HG03571 (cell line): ENCODE measurements around the gene IFT25.
A peak's percentile ranks its signal among the peaks of the same experiment; 100 is the strongest.
"Not testable (repeated sequence)": the region's sequence is repeated elsewhere in the genome, so short reads cannot be mapped to it uniquely, and the experiment has no call there.

Experiments
- ATAC-seq: cut with Tn5 transposase; IDR thresholded peaks from one replicate; pipeline ENCODE4 v1.9.1; 2021; ENCODE audit not compliant: unreplicated experiment

The IFT25 gene

DNA sequence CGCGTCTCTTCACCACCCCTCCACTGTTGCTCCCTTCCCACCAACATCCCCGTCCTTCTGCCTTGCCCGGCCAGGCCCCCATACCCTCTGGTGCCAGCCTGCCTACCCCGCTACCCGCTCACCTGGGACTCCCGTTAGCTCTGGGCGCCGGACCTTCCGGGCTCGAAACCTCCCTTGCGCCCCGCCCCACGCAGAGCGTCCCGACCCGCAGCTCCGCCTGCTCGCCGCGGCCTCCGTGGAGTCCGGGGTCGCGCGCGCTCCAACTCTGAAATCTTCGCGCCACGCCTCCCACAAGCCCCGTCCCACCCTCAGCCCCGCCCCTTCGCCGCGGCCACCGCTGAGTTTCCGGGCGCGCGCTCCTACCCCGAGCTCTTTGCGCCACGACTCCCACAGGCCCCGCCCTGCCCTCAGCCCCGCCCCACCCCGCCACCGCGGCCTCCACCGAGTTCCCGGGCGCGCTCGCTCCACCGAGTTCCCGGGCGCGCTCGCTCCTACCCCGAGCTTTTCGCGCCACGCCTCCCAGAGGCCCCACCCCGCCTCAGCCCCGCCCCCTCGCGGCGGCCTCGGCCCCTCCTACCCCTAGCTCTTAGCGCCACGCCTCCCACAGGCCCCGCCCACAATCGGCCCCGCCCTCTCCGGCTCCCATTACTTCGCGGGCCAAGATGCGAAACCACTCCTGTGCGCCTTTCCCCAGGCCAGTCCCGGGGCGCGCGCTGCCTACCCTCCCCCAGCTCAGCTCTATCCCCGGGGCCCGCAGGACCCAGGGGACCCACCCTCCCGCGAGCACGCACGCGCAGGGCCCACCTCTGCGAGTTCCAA, at the start of gene IFT25:
Gene IFT25 (minus strand): TSS at position 267 of the 819 bp plus-strand sequence. CDS start 5,617 bp downstream, outside the sequence.
- peak; percentile 70 for ATAC-seq

- ATAC-seq = not testable (repeated sequence)
These were observed 49.0 kb upstream of the IFT25 start for GRCh38 chr1:53994516-53994915.

DNA sequence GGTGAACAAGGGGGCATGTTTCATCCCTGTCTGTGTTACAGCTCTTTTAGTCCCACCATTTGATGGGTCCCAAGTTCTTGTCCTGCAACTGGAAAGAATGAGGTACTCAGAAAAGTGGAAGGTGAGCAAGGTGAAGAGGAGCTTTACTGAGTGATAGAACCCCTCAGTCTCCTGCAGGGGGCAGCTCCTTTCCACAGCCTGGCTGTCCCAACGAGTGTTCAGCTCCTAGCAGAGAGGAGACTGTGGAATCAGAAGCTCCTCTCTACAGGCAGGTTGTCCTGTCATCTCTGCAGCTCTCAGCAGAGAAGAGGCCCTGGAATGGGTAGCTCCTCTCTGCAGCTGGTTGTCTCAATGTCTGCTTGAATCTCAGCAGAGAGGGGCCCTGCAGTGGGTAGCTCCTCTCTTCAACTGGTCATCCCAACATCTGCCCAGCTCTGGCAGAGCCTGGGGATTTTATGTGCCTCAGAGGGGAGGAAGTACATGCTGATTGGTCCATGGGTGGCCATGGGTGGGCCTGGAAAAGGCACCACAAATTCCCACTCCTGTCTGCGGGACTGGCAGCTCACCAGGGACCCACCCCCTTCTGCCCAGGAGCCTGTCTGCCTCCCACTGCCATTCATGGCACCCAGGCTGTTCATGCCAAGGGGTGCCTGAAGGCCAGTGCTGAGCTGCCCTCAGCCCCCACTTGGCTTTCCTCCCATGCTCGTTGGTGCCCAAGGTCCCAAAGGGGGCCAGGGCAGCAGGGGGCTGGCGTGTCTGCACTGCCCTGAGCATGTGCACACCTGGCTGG, 46.8 kb upstream of the IFT25 start:
- ATAC-seq = no peak

DNA sequence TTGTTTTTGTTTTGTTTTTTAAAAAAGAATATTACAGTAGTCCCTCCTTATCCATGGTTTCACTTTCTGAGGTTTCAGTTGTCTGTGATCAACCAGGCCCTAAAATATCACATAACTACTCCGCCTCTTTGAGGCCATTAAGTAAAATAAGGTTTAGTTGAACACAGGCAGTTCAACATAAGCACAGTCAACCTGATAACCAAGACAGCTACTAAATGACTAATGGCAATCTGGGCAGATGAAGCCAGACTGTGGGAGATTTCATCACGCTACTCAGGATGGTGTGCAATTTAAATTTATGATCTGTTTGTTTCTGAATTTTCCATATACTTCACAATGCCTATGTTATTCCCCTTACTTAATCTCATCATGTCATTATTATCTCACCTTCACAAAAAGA, 42.4 kb upstream of the IFT25 start:
- ATAC-seq = no peak

DNA sequence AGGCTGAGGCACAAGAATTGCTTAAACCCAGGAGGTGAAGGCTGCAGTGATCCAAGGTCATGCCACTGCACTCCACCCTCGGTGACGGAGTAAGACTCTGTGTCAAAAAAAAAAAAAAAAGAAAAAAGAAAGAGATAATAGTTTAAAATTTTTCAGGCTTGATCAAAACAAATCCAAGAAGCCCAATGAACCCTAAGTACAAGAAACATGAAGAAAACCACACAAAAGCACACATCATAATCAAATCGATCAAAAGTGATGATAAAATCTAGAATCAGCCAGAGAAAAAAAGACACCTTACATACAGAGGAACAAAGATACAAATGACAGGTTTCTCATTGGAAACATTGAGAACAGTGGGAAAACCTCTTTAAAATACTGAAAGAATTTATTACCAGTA, 41.0 kb upstream of the IFT25 start:
- ATAC-seq = no peak

DNA sequence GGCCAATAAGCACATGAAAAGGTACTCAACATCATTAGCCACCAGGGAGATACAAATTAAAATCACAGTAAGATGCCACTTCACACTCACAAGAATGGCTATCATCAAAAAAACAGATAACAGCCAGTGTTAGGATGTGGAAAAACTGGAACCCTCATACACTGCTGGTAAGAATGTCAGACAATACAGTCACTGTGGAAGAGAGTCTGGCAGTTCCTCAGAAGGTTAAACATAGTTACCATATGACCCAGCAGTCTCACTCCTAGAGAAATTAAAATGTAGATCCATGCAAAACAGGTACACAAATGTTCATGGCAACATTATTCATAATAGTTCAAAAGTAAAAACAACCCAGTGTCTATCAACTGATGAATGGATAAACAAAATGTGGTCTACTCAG, 39.2 kb upstream of the IFT25 start:
- ATAC-seq = no peak

GRCh38 chr1:53982763-53983104, 37.2 kb upstream of the IFT25 start:
- ATAC-seq = no peak

GRCh38 chr1:53982034-53982762, 36.7 kb upstream of the IFT25 start:
- ATAC-seq = no peak

- ATAC-seq = no peak
These were observed 35.7 kb upstream of the IFT25 start for GRCh38 chr1:53981220-53981619.

DNA sequence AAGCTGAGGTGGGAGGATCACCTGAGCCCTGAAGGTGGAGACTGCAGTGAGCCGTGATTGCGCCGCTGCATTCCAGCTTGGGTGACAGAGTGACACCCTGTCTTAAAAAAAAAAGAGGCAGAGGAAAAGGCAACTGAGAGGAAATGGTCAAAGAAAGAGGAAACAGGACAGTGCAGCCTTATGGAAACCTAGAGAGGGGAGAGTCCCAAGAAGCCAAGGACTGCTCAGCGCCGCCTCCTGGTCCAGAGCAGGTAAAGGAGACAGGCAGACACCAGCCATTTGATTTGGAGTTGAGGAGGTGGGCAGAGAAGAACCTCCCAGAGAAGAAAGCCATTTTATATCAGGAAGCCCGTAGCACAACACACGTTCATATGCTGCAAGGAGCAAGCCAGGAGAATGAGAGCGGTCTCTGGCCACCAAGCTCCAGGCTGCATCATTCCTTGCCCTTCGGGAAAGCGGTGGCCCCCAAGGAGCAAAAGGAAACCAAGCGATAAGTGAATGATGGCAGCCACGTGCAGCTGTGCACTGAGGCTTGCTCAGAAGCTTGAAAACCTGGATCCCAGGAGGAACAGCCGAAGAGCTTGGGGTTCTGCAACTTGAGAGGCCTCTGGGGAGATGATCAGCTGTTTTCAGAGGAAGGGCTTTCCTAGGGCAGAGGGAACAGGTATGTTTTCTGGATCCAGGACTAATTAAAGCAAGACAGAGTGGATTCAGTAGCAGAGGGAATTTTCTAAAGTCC, 34.4 kb upstream of the IFT25 start:
- no peak for ATAC-seq

DNA sequence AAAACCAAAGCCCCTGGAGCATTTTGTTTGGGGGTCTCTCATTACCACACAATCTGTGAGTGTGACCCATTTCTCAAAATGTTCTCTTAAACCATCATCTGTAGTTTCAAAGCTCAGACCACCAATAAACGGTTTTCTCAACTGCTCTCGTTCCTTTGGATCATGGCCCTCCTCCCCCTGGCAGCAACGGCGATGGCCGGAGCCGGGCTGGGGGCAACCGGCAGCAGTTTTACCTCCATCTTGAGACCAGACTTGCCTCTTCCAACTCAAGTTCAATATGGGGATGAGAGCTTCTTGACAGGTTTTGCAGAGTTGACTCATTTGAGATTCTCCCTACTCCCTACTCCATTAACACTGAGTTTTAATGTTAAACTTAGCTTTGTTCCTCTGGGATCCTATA, 30.4 kb upstream of the IFT25 start:
- no peak for ATAC-seq

- no peak for ATAC-seq
These were observed 26.2 kb upstream of the IFT25 start for GRCh38 chr1:53971718-53972117.

GRCh38 chr1:53969323-53969722, 23.8 kb upstream of the IFT25 start:
- ATAC-seq = not testable (repeated sequence)

GRCh38 chr1:53968125-53968513, 22.6 kb upstream of the IFT25 start:
- no peak for ATAC-seq

- no peak for ATAC-seq
These were observed 22.1 kb upstream of the IFT25 start for GRCh38 chr1:53967409-53968124.

GRCh38 chr1:53966794-53967193, 21.3 kb upstream of the IFT25 start:
- no peak for ATAC-seq

GRCh38 chr1:53964109-53964508, 18.6 kb upstream of the IFT25 start:
- no peak for ATAC-seq

DNA sequence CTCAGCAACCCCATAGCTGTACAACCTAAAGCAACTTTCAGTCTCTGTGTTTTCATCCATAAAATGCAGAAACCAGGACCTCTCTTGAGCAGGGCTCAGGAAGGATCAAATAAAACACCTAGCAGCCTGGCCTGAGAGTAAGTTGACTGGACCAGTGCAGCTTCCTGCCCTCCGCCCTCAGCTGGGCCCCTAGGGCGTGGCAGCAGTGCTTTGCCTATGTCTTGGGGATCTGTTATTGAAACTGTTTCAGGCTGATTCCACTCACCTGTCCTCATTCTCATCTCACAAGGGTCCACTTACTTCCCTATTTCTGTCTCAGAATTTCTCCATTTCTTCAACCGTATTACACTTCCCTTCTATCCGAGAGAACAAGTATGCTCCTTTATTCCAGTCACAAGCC, 18.0 kb upstream of the IFT25 start:
- ATAC-seq = no peak

- no peak for ATAC-seq
These were observed 16.9 kb upstream of the IFT25 start for GRCh38 chr1:53962395-53962794.

- ATAC-seq = no peak
These were observed 14.3 kb upstream of the IFT25 start for GRCh38 chr1:53959664-53960250.
